NB4 (cell line): ENCODE results near the gene PAX5.

ENCODE experiments used
- DNase-seq: peaks from one replicate; pipeline ENCODE4 v3.0.0; 2010; ENCODE audit warnings: low read depth
- H3K4me3 ChIP-seq: one replicate; pipeline ENCODE4 v1.5.1; 2011; ENCODE audit warnings: mild to moderate bottlenecking, low read depth, low read length, moderate library complexity
- MYC ChIP-seq: IDR thresholded peaks from 2 replicates; pipeline ENCODE4 v1.6.1; 2011; ENCODE audit warnings: low read depth, low read length
- POLR2A ChIP-seq: IDR thresholded peaks from 2 replicates; pipeline ENCODE4 v1.6.1; 2011; ENCODE audit warnings: mild to moderate bottlenecking; ENCODE audit not compliant: insufficient read length; ENCODE audit errors: extremely low read depth
- TF ChIP-seq, protein P1 (sequence below): IDR thresholded peaks from 2 replicates; pipeline ENCODE4 v1.6.1; 2011; ENCODE audit warnings: low read depth, low read length
- TF ChIP-seq, protein P2 (sequence below): IDR thresholded peaks from one replicate; pipeline ENCODE4 v1.5.1; 2012; ENCODE audit warnings: low read depth, low read length

The PAX5 gene

GRCh38 chr9:36848946-36849345 is 185.1 kb downstream of the PAX5 start:
- TF ChIP-seq, protein P1, sequence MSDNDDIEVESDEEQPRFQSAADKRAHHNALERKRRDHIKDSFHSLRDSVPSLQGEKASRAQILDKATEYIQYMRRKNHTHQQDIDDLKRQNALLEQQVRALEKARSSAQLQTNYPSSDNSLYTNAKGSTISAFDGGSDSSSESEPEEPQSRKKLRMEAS: no peak
- TF ChIP-seq POLR2A: no peak
- TF ChIP-seq, protein P2, sequence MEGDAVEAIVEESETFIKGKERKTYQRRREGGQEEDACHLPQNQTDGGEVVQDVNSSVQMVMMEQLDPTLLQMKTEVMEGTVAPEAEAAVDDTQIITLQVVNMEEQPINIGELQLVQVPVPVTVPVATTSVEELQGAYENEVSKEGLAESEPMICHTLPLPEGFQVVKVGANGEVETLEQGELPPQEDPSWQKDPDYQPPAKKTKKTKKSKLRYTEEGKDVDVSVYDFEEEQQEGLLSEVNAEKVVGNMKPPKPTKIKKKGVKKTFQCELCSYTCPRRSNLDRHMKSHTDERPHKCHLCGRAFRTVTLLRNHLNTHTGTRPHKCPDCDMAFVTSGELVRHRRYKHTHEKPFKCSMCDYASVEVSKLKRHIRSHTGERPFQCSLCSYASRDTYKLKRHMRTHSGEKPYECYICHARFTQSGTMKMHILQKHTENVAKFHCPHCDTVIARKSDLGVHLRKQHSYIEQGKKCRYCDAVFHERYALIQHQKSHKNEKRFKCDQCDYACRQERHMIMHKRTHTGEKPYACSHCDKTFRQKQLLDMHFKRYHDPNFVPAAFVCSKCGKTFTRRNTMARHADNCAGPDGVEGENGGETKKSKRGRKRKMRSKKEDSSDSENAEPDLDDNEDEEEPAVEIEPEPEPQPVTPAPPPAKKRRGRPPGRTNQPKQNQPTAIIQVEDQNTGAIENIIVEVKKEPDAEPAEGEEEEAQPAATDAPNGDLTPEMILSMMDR: no peak
- no peak for TF ChIP-seq MYC
- DNase-seq: no peak
- no peak overlapping the region for H3K4me3 ChIP-seq

GRCh38 chr9:36847781-36848673 is 186.0 kb downstream of the PAX5 start:
- TF ChIP-seq MYC (no peak), POLR2A (no peak)
- TF ChIP-seq, protein P2: no peak
- TF ChIP-seq, protein P1: no peak
- no peak overlapping the region for H3K4me3 ChIP-seq
- no peak for DNase-seq

DNA sequence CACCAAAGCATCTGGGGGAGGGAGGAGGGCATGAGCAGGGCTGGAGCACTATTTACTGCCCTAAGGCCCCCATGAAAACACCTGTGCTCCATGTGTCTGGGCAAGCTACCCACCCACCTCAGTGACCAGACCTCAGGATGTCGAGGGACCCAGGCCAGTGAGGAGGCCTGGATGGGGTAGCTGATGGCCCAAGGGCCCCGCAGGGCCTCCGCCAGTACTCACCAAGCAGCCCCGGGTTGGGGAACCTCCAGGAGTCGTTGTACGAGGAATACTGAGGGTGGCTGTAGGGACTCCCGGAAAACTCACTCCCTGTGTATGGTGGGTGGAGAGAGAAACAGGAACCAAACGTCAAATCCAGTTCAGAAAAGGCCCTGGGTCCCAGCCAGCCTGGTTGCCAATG is 187.4 kb downstream of the PAX5 start:
- no peak overlapping the region for H3K4me3 ChIP-seq
- TF ChIP-seq, protein P2: no peak
- no peak for TF ChIP-seq POLR2A
- TF ChIP-seq MYC: no peak
- TF ChIP-seq, protein P1: no peak
- no peak for DNase-seq

- DNase-seq: no peak
- H3K4me3 ChIP-seq: no peak overlapping the region
- TF ChIP-seq MYC: no peak
- TF ChIP-seq, protein P1: no peak
- TF ChIP-seq POLR2A: no peak
- TF ChIP-seq, protein P2: no peak
Observed at GRCh38 chr9:36845844-36846243, 188.2 kb downstream of the PAX5 start.

DNA sequence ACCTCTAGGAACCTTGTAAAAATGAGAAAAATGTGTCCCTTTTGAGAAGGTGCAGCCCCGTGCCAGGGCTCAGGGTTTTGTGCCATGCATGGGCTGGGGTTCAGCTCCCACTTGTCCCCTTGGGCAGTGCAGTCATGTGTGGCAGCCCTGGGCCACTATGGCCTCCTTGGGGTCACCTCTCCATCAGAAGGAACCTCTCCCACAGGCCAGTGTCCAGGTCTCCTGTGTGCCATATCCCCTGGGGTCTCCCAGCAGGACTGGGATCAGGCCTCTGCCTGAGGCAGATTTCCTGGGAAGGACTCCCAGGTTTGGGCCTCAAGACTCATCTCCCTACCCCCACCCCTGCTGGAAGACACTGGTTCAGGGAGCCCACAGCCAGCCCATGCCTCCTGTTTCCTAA is 189.1 kb downstream of the PAX5 start:
- DNase-seq: no peak
- no peak for TF ChIP-seq MYC
- TF ChIP-seq, protein P1: no peak
- TF ChIP-seq POLR2A: no peak
- TF ChIP-seq, protein P2: no peak
- no peak overlapping the region for H3K4me3 ChIP-seq
